H1 (cell line): ENCODE data around the gene HSDL2. TPM values are rescaled to one million over a fixed set of nuclear protein-coding genes. Genes with fewer than 3 reads are reported as not detected.

Source experiments
- CTCF ChIA-PET: fragments of 300-600 bp; sonication (Branson Sonifier 250); formaldehyde crosslinking; loops from one replicate; lab custom pipeline; 2021; ENCODE audit not compliant: partially characterized antibody; lab: Charles Lee
- POLR2A ChIA-PET: fragments of 300-600 bp; sonication (Branson Sonifier 250); formaldehyde crosslinking; loops from one replicate; lab custom pipeline; 2021; ENCODE audit warnings: inconsistent platforms; ENCODE audit not compliant: partially characterized antibody; lab: Charles Lee
- DNase-seq, 2 experiments: peaks; one replicate each; pipeline versions ENCODE4 v3.0.0 to v3.0.0-alpha.2; 2010 to 2022; ENCODE audit warnings: low spot score in 2 of 2, low read depth in 1 of 2, mixed read lengths in 1 of 2
- FAIRE-seq: peaks from 2 replicates; lab custom pipeline; 2011; peaks lifted over from hg19 to GRCh38; lab: Jason Lieb, UNC
- H2AFZ ChIP-seq: 2 replicates; pipeline ENCODE4 v1.8.1; 2012; ENCODE audit warnings: low read length, inconsistent platforms
- H2AK5ac ChIP-seq: 2 replicates; pipeline ENCODE4 v1.6.1; 2013; ENCODE audit warnings: low read depth, low read length
- H2BK120ac ChIP-seq: replicated peaks from 2 replicates; pipeline ENCODE3; 2013; ENCODE audit warnings: low read depth, low read length, inconsistent platforms
- H2BK12ac ChIP-seq: 2 replicates; pipeline ENCODE4 v1.6.1; 2013; ENCODE audit warnings: low read depth, low read length
- H2BK15ac ChIP-seq: 2 replicates; pipeline ENCODE4 v1.6.1; 2013; ENCODE audit warnings: low read length
- H2BK20ac ChIP-seq: 2 replicates; pipeline ENCODE4 v1.6.1; 2013; ENCODE audit warnings: low read length
- H2BK5ac ChIP-seq: 2 replicates; pipeline ENCODE4 v1.6.1; 2013; ENCODE audit warnings: low read depth, low read length
- H3K14ac ChIP-seq: 2 replicates; pipeline ENCODE4 v1.6.1; 2013; ENCODE audit warnings: inconsistent platforms; ENCODE audit not compliant: insufficient read length
- H3K18ac ChIP-seq: 2 replicates; pipeline ENCODE4 v1.6.1; 2013; ENCODE audit warnings: low read length; ENCODE audit errors: extremely low read depth
- H3K23ac ChIP-seq: 2 replicates; pipeline ENCODE4 v1.6.1; 2013; ENCODE audit warnings: inconsistent platforms; ENCODE audit not compliant: insufficient read length
- H3K23me2 ChIP-seq: 2 replicates; pipeline ENCODE4 v1.6.1; 2013; ENCODE audit warnings: low read depth, low read length
- H3K27ac ChIP-seq: 2 replicates; pipeline ENCODE4 v1.6.1; 2011; ENCODE audit warnings: low read depth, low read length, inconsistent platforms
- H3K27me3 ChIP-seq, 4 experiments: replicated peaks in 1 of 4; 1 replicate in 1 of 4; 2 replicates in 3 of 4; pipeline versions ENCODE4 v1.6.1 to v1.8.1; 2011 to 2013; ENCODE audit warnings: low read length in 3 of 4, mild to moderate bottlenecking in 3 of 4, inconsistent platforms in 2 of 4, mixed read lengths in 2 of 4, moderate library complexity in 1 of 4; ENCODE audit not compliant: control insufficient read depth in 3 of 4, insufficient read depth in 3 of 4; ENCODE audit errors: extremely low read depth in 1 of 4
- H3K36me3 ChIP-seq, 4 experiments: 2 replicates each; pipeline versions ENCODE4 v1.6.1 to v1.8.1; 2011 to 2013; ENCODE audit warnings: mild to moderate bottlenecking in 4 of 4, low read length in 3 of 4, moderate library complexity in 2 of 4, control low read depth in 1 of 4, inconsistent platforms in 1 of 4; ENCODE audit not compliant: insufficient read depth in 4 of 4, control insufficient read depth in 2 of 4
- H3K4ac ChIP-seq: replicated peaks from 2 replicates; pipeline ENCODE3; 2013; ENCODE audit warnings: low read length, low read depth, mixed read lengths, inconsistent platforms; ENCODE audit not compliant: insufficient read length
- H3K4me1 ChIP-seq, 4 experiments: replicated peaks in 1 of 4; 1 replicate in 1 of 4; 2 replicates in 3 of 4; pipeline versions ENCODE4 v1.6.1 to v1.8.1; 2011 to 2013; ENCODE audit warnings: low read length in 3 of 4, inconsistent platforms in 2 of 4, mixed read lengths in 1 of 4; ENCODE audit not compliant: insufficient read depth in 4 of 4, control insufficient read depth in 3 of 4
- H3K4me2 ChIP-seq, 2 experiments: 2 replicates each; pipeline versions ENCODE4 v1.6.1 to v1.8.1; 2011 to 2013; ENCODE audit warnings: low read depth in 2 of 2, low read length in 2 of 2, control low read depth in 1 of 2, inconsistent platforms in 1 of 2, mild to moderate bottlenecking in 1 of 2; ENCODE audit not compliant: insufficient read depth in 1 of 2
- H3K4me3 ChIP-seq, 4 experiments: fragments of 200-600, 300-600 bp in 1 of 4; sonication (generic), shearing (Covaris generic), sonication (Bioruptor Twin) in 1 of 4; 2 replicates each; pipeline versions ENCODE4 v1.5.1 to v1.8.1; 2011 to 2016; ENCODE audit warnings: low read length in 4 of 4, low read depth in 3 of 4, control low read depth in 2 of 4, inconsistent platforms in 2 of 4, mild to moderate bottlenecking in 2 of 4, mixed read lengths in 1 of 4, moderate library complexity in 1 of 4; ENCODE audit not compliant: insufficient read depth in 2 of 4; ENCODE audit errors: extremely low read depth in 1 of 4
- H3K56ac ChIP-seq: replicated peaks from 2 replicates; pipeline ENCODE3; 2013; ENCODE audit warnings: low read depth, mild to moderate bottlenecking, mixed read lengths, low read length, inconsistent platforms; ENCODE audit not compliant: insufficient read length
- H3K79me1 ChIP-seq: 2 replicates; pipeline ENCODE4 v1.6.1; 2013; ENCODE audit warnings: low read depth, low read length, control low read depth
- H3K79me2 ChIP-seq, 2 experiments: 2 replicates each; pipeline versions ENCODE4 v1.6.1 to v1.8.1; 2012 to 2013; ENCODE audit warnings: low read length in 2 of 2, mild to moderate bottlenecking in 2 of 2, inconsistent platforms in 1 of 2; ENCODE audit not compliant: insufficient read depth in 2 of 2, control insufficient read depth in 1 of 2
- H3K9ac ChIP-seq, 4 experiments: replicated peaks in 1 of 4; 1 replicate in 1 of 4; 2 replicates in 3 of 4; pipeline versions ENCODE4 v1.6.1 to v1.8.1; 2011 to 2013; ENCODE audit warnings: low read depth in 3 of 4, low read length in 3 of 4, control low read depth in 2 of 4, mild to moderate bottlenecking in 2 of 4, moderate library complexity in 2 of 4, inconsistent platforms in 1 of 4; ENCODE audit errors: extremely low read depth in 1 of 4
- H3K9me3 ChIP-seq, 2 experiments: 2 replicates each; pipeline versions ENCODE4 v1.6.1 to v1.8.1; 2012 to 2013; ENCODE audit warnings: mild to moderate bottlenecking in 2 of 2, moderate library complexity in 2 of 2, control low read depth in 1 of 2, inconsistent platforms in 1 of 2, low read depth in 1 of 2, low read length in 1 of 2, mixed read lengths in 1 of 2; ENCODE audit not compliant: insufficient read depth in 2 of 2
- H4K20me1 ChIP-seq, 2 experiments: replicated peaks in 1 of 2; 2 replicates each; pipeline versions ENCODE3 to v1.8.1; 2011 to 2013; ENCODE audit warnings: inconsistent platforms in 2 of 2, low read length in 2 of 2, mild to moderate bottlenecking in 1 of 2; ENCODE audit not compliant: insufficient read depth in 2 of 2, control insufficient read depth in 1 of 2
- H4K5ac ChIP-seq: 2 replicates; pipeline ENCODE4 v1.6.1; 2013; ENCODE audit warnings: low read length, low read depth, mixed read lengths, inconsistent platforms; ENCODE audit not compliant: insufficient read length
- H4K8ac ChIP-seq: 2 replicates; pipeline ENCODE4 v1.8.0; 2013; ENCODE audit warnings: mild to moderate bottlenecking, moderate library complexity, low read length, inconsistent platforms; ENCODE audit not compliant: insufficient read depth; ENCODE audit errors: extremely low read depth
- H4K91ac ChIP-seq: replicated peaks from 2 replicates; pipeline ENCODE3; 2013; ENCODE audit warnings: low read length, mixed read lengths, inconsistent platforms; ENCODE audit not compliant: insufficient read length
- BACH1 ChIP-seq: IDR thresholded peaks from 2 replicates; pipeline ENCODE4 v1.6.1; 2012; ENCODE audit warnings: low read length, improper control_type of control experiment
- CBX8 ChIP-seq: fragments of 300-800, 300-1000 bp; sonication (generic); IDR thresholded peaks from 2 replicates; pipeline ENCODE4 v1.7.1; 2016; ENCODE audit warnings: low read depth, low read length, borderline replicate concordance
- CHD2 ChIP-seq: IDR thresholded peaks from 2 replicates; pipeline ENCODE4 v1.6.1; 2012; ENCODE audit warnings: low read length, improper control_type of control experiment
- CREB1 ChIP-seq: IDR thresholded peaks from 2 replicates; pipeline ENCODE4 v1.6.1; 2012; ENCODE audit warnings: inconsistent platforms
- EGR1 ChIP-seq: IDR thresholded peaks from 2 replicates; pipeline ENCODE4 v1.6.1; 2011; ENCODE audit warnings: low read depth, low read length, borderline replicate concordance
- FOSL1 ChIP-seq: IDR thresholded peaks from 2 replicates; pipeline ENCODE4 v1.6.1; 2011; ENCODE audit warnings: mild to moderate bottlenecking, low read depth, low read length, moderate library complexity; ENCODE audit not compliant: insufficient read depth
- HDAC2 ChIP-seq, 2 experiments: fragments of 300-600 bp in 1 of 2; sonication (generic) in 1 of 2; IDR thresholded peaks; 2 replicates each; pipeline ENCODE4 v1.6.1; 2011 to 2012; ENCODE audit warnings: low read depth in 2 of 2, low read length in 2 of 2, mild to moderate bottlenecking in 2 of 2, moderate library complexity in 2 of 2, borderline replicate concordance in 1 of 2, inconsistent platforms in 1 of 2
- KDM1A ChIP-seq: fragments of 200-600, 300-600 bp; sonication (generic); IDR thresholded peaks from 2 replicates; pipeline ENCODE4 v1.7.1; 2016; ENCODE audit warnings: mild to moderate bottlenecking, low read length, borderline replicate concordance
- POLR2A ChIP-seq, 2 experiments: IDR thresholded peaks; 1 replicate in 1 of 2; 2 replicates in 1 of 2; pipeline ENCODE4 v1.6.1; 2011; ENCODE audit warnings: low read depth in 2 of 2, low read length in 2 of 2, mild to moderate bottlenecking in 2 of 2; ENCODE audit errors: control extremely low read depth in 1 of 2
- SAP30 ChIP-seq: fragments of 300-600 bp; sonication (generic); IDR thresholded peaks from 2 replicates; pipeline ENCODE4 v1.7.1; 2012; ENCODE audit warnings: low read length, moderate library complexity, mild to moderate bottlenecking, inconsistent platforms; ENCODE audit not compliant: insufficient read depth, insufficient replicate concordance
- SP4 ChIP-seq: IDR thresholded peaks from 2 replicates; pipeline ENCODE4 v1.6.1; 2012; ENCODE audit warnings: low read length, inconsistent platforms
- TBP ChIP-seq: IDR thresholded peaks from 2 replicates; pipeline ENCODE4 v1.6.1; 2011; ENCODE audit warnings: low read depth, low read length, improper control_type of control experiment
- ZNF274 ChIP-seq: IDR thresholded peaks from 2 replicates; pipeline ENCODE4 v1.7.0; 2012; ENCODE audit warnings: low read length, borderline replicate concordance; ENCODE audit errors: extremely low read depth
- whole genome bisulfite sequencing, 2 experiments: shearing (Covaris generic) in 1 of 2; methylation state at CpG; one replicate each; pipeline versions ENCODE4 v1.1.6 to v1.1.7; 2013 to 2015; ENCODE audit warnings: low lambda C conversion rate in 2 of 2, mixed read lengths in 2 of 2, inconsistent platforms in 1 of 2, low coverage in 1 of 2, missing lambda C conversion rate in 1 of 2; ENCODE audit not compliant: insufficient replicate concordance in 2 of 2, insufficient coverage in 1 of 2, insufficient read length in 1 of 2; ENCODE audit errors: extremely low coverage in 1 of 2, missing lambda C conversion rate in 1 of 2; 5-methylcytosine and 5-hydroxymethylcytosine counted together
- polyA plus RNA-seq, 7 experiments: library from polyadenylated mRNA; depleted of rRNA in 3 of 7; stranded (reverse) in 5 of 7; unstranded in 2 of 7; fragments of >200 nt in 5 of 7; fragments of 200-250 nt in 2 of 7; gene quantifications; 1 replicate in 5 of 7; 2 replicates in 1 of 7; 4 replicates in 1 of 7; pipeline versions ENCODE4 v1.2.1 to v1.2.3, GENCODE V29; 2011 to 2013; ENCODE audit warnings: missing spikeins in 2 of 7, mixed read lengths in 2 of 7
- total RNA-seq: library from RNA; stranded (reverse); fragmentation: NEBNext Ultra II Directional; extraction: Animal tissue kit (Norgen Biotek cat#: 25700); gene quantifications from 2 replicates; pipeline ENCODE4 v1.2.1, GENCODE V29; 2021

Gene HSDL2
- total and polyA plus RNA-seq, 2 of the 8 experiments (the other 6 are each of a cell fraction or from before 2014, with no cell fraction given), result 6.6 to 15.4 TPM

DNA sequence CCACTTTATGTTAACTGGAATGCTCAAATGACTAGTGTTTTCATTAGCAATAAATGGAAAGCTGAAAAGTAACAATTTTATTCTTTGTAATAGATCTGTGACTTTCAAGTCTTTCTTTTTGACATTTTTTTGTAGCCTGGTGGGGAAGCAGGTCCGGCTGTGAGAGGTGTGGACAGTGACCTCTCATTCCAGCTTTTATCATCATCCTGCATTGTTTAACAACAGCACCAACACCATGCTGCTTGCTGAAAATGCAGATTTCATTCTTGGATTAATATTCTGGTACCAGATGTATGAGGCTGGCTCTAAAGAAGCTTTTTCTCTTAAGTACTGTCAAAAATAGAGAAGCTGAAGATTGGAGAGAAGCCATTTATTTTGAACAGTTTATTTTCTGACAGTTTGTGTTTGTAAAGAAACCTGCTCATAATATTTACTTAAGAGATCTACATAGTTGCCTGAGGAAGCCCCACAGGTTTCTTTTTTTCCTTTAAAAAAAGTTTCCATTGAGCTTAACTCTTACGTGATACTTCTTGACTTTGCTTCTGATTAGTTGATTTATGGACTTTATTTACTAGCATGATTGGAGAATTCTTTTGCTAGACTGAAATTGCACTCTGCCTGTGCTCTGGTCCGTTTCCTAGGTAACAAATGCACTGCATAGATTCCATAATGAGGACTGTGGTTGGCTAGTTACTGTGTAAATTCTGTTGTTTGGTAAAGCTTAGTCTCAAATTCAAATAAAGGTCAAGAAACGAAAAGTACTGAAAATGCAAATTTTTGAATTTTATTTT lies 110.2 kb downstream of the HSDL2 start:
- peaks cover 5 to 79% of the 10 kb centered on the region in 2 experiments for H3K79me2 ChIP-seq
- H4K91ac ChIP-seq, result no peak overlapping the region
- H4K8ac ChIP-seq, result no peak overlapping the region
- peaks cover 2 to 23% (median 11%) of the 10 kb centered on the region in 4 experiments; a peak in 5 of 8 replicates for H3K36me3 ChIP-seq
- peaks cover 6 to 11% of the 10 kb centered on the region in 2 experiments for H4K20me1 ChIP-seq
- H2BK15ac ChIP-seq, result no peak overlapping the region
- H3K4me2 ChIP-seq, result peak overlapping the region; percentile 7 to 85; a peak in 3 of 4 replicates
- FAIRE-seq (no peak), DNase-seq (no peak)
- no peak overlapping the region for H3K4ac ChIP-seq
- H3K23me2 ChIP-seq, result peaks cover 9% of the 10 kb centered on the region
- peaks cover 2 to 9% of the 10 kb centered on the region in 2 experiments; a peak in 1 of 4 replicates for H3K9me3 ChIP-seq
- H3K4me1 ChIP-seq, result peaks cover 0 to 11% (median 5%) of the 10 kb centered on the region in 4 experiments; a peak in 3 of 7 replicates
- no peak overlapping the region for H2AFZ ChIP-seq
- no peak overlapping the region for H2BK20ac ChIP-seq
- H2BK120ac ChIP-seq, result no peak overlapping the region
- WGBS, 2 experiments, result 73% methylated on average over 4 of the region's 4 CpGs; no CpG with 5 or more reads in 1 of the 2 experiments
- H3K18ac ChIP-seq, result no peak overlapping the region
- POLR2A ChIA-PET, result interaction anchor here (0.7 kb wide), 1 partner anchor 13 kb away, joined by 5 read pairs; no protein-coding TSS in a partner anchor
- H3K14ac ChIP-seq, result no peak overlapping the region
- H3K23ac ChIP-seq, result no peak overlapping the region
- no peak overlapping the region for H2AK5ac ChIP-seq
- H3K27me3 ChIP-seq, result no peaks in the 10 kb centered on the region
- H3K79me1 ChIP-seq, result peaks cover 3% of the 10 kb centered on the region; the same call in 1 of the 2 replicates
- CTCF ChIA-PET, result interaction anchor here (1.1 to 1.8 kb wide), 5 partner anchors 16 to 403 kb away, joined by 3 to 5 read pairs (median 5); no protein-coding TSS in a partner anchor
- no peak overlapping the region for H4K5ac ChIP-seq
- no peak overlapping the region for H2BK12ac ChIP-seq
- H2BK5ac ChIP-seq, result no peak overlapping the region
- no peak overlapping the region for H3K9ac ChIP-seq
- H3K56ac ChIP-seq, result no peak overlapping the region
- H3K4me3 ChIP-seq, result peak overlapping the region in 1 of 4 experiments; percentile 97; a peak in 1 of 8 replicates
- no peak overlapping the region for H3K27ac ChIP-seq
- no peak for TF ChIP-seq FOSL1
- TF ChIP-seq SP4, result no peak
- TF ChIP-seq CHD2, result no peak
- TF ChIP-seq EGR1, result no peak
- no peak for TF ChIP-seq KDM1A
- TF ChIP-seq CBX8, result no peak
- no peak for TF ChIP-seq HDAC2 (IDR thresholded peaks at IDR 0.05; ENCODE audit: borderline replicate concordance in 1 of 2, low read depth in 2 of 2, low read length in 2 of 2)
- no peak for TF ChIP-seq POLR2A (IDR thresholded peaks at IDR 0.05; ENCODE audit: control extremely low read depth in 1 of 2, low read depth in 2 of 2, low read length in 2 of 2)
- TF ChIP-seq SAP30, result no peak
- no peak for TF ChIP-seq BACH1
- TF ChIP-seq TBP, result no peak
- no peak for TF ChIP-seq CREB1
- no peak for TF ChIP-seq ZNF274
